IMR-90 (cell line): ENCODE data around the gene STMN3. TPM values are rescaled to one million over a fixed set of nuclear protein-coding genes. Genes with fewer than 3 reads are reported as not detected.

Source experiments
- ATAC-seq: fragments of 200-7000 bp; cut with Tn5 transposase; 2 replicates; pipeline ENCODE4 v1.9.1; 2020; ENCODE audit warnings: low read depth, mild to moderate bottlenecking, moderate library complexity
- BruUV-seq: library from RNA; stranded (reverse); fragments of 400-500 nt; replicated peaks from 2 replicates; lab custom pipeline; 2021; lab: Mats Ljungman, UMichigan
- CTCF ChIA-PET: fragments of 300-600 bp; formaldehyde crosslinking; extraction: SDS; loops from one replicate; lab custom pipeline; 2021; ENCODE audit warnings: antibody characterized with exemption; lab: Yijun Ruan, JAX
- POLR2A ChIA-PET: fragments of 300-600 bp; sonication (Branson Sonifier 250); formaldehyde crosslinking; loops from one replicate; lab custom pipeline; 2022; ENCODE audit warnings: antibody characterized with exemption; ENCODE audit not compliant: unreplicated experiment; lab: Charles Lee
- DNase-seq: peaks from one replicate; pipeline ENCODE4 v3.0.0; 2013
- H2AFZ ChIP-seq: replicated peaks from 2 replicates; pipeline ENCODE3; 2013; ENCODE audit warnings: low read length, mild to moderate bottlenecking; ENCODE audit not compliant: poor library complexity
- H2AK5ac ChIP-seq: 2 replicates; pipeline ENCODE4 v1.6.1; 2013; ENCODE audit warnings: low read depth, low read length, inconsistent platforms
- H2AK9ac ChIP-seq: replicated peaks from 2 replicates; pipeline ENCODE3; 2013; ENCODE audit warnings: mild to moderate bottlenecking, low read depth, low read length, moderate library complexity; ENCODE audit not compliant: poor library complexity
- H2BK120ac ChIP-seq: 2 replicates; pipeline ENCODE4 v1.6.1; 2013; ENCODE audit warnings: low read depth, low read length, inconsistent platforms
- H2BK15ac ChIP-seq: 3 replicates; pipeline ENCODE4 v1.6.1; 2013; ENCODE audit warnings: low read depth, low read length, inconsistent platforms
- H2BK20ac ChIP-seq: 2 replicates; pipeline ENCODE4 v1.6.1; 2013; ENCODE audit warnings: low read depth, mild to moderate bottlenecking, inconsistent platforms, low read length, moderate library complexity
- H2BK5ac ChIP-seq: 2 replicates; pipeline ENCODE4 v1.6.1; 2013; ENCODE audit warnings: mild to moderate bottlenecking, low read depth, low read length, inconsistent platforms; ENCODE audit not compliant: poor library complexity, severe bottlenecking
- H3K14ac ChIP-seq: replicated peaks from 2 replicates; pipeline ENCODE4 v1.6.1; 2013; ENCODE audit warnings: low read depth, low read length, inconsistent platforms
- H3K18ac ChIP-seq: 2 replicates; pipeline ENCODE4 v1.6.1; 2013; ENCODE audit warnings: low read depth, low read length, control low read depth
- H3K23ac ChIP-seq: 2 replicates; pipeline ENCODE4 v1.6.1; 2013; ENCODE audit warnings: low read depth, low read length, inconsistent platforms
- H3K27ac ChIP-seq: 2 replicates; pipeline ENCODE4 v1.5.1; 2013; ENCODE audit warnings: mild to moderate bottlenecking, control low read depth, low read length; ENCODE audit not compliant: insufficient read depth
- H3K27me3 ChIP-seq: 2 replicates; pipeline ENCODE4 v1.6.1; 2013; ENCODE audit warnings: low read length; ENCODE audit not compliant: control insufficient read depth, insufficient read depth
- H3K36me3 ChIP-seq: 2 replicates; pipeline ENCODE4 v1.6.1; 2013; ENCODE audit warnings: low read length, mixed read lengths; ENCODE audit not compliant: control insufficient read depth, insufficient read depth
- H3K4ac ChIP-seq: 2 replicates; pipeline ENCODE4 v1.6.1; 2013; ENCODE audit warnings: low read depth, low read length, inconsistent platforms
- H3K4me1 ChIP-seq: 2 replicates; pipeline ENCODE4 v1.6.1; 2013; ENCODE audit warnings: low read length, mixed read lengths; ENCODE audit not compliant: control insufficient read depth, insufficient read depth
- H3K4me2 ChIP-seq: 2 replicates; pipeline ENCODE4 v1.6.1; 2013; ENCODE audit warnings: low read depth, mild to moderate bottlenecking, control low read depth, low read length, moderate library complexity
- H3K4me3 ChIP-seq: 2 replicates; pipeline ENCODE4 v1.5.1; 2013; ENCODE audit warnings: low read depth, mild to moderate bottlenecking, control low read depth, low read length, moderate library complexity; ENCODE audit not compliant: insufficient read depth
- H3K56ac ChIP-seq: 2 replicates; pipeline ENCODE4 v1.6.1; 2013; ENCODE audit warnings: low read length, inconsistent platforms; ENCODE audit not compliant: insufficient read depth; ENCODE audit errors: extremely low read depth
- H3K79me1 ChIP-seq, 2 experiments: 2 replicates each; pipeline ENCODE4 v1.6.1; 2013; ENCODE audit warnings: low read length in 2 of 2, inconsistent platforms in 1 of 2, low read depth in 1 of 2
- H3K9ac ChIP-seq: 2 replicates; pipeline ENCODE4 v1.6.1; 2013; ENCODE audit warnings: low read depth, low read length, control low read depth
- H3K9me1 ChIP-seq: 2 replicates; pipeline ENCODE4 v1.6.1; 2013; ENCODE audit warnings: low read length, inconsistent platforms; ENCODE audit not compliant: insufficient read depth
- H3K9me3 ChIP-seq: 2 replicates; pipeline ENCODE4 v1.6.1; 2013; ENCODE audit warnings: low read length; ENCODE audit not compliant: control insufficient read depth, insufficient read depth
- H4K20me1 ChIP-seq: 2 replicates; pipeline ENCODE4 v1.6.1; 2013; ENCODE audit warnings: low read length, inconsistent platforms; ENCODE audit not compliant: insufficient read depth
- H4K5ac ChIP-seq: 2 replicates; pipeline ENCODE4 v1.6.1; 2013; ENCODE audit warnings: mild to moderate bottlenecking, low read depth, low read length, control low read depth
- H4K8ac ChIP-seq, 2 experiments: 2 replicates each; pipeline ENCODE4 v1.6.1; 2013; ENCODE audit warnings: low read depth in 2 of 2, low read length in 2 of 2, control low read depth in 1 of 2, inconsistent platforms in 1 of 2
- H4K91ac ChIP-seq: 2 replicates; pipeline ENCODE4 v1.6.1; 2013; ENCODE audit warnings: low read depth, low read length, inconsistent platforms; ENCODE audit not compliant: insufficient read depth
- ELK1 ChIP-seq: fragments of 150-350 bp; IDR thresholded peaks from 2 replicates; pipeline ENCODE4 v1.6.1; 2016; ENCODE audit warnings: low read depth, mild to moderate bottlenecking, low read length, moderate library complexity, borderline replicate concordance
- POLR2A ChIP-seq: IDR thresholded peaks from 2 replicates; pipeline ENCODE4 v1.6.1; 2012; ENCODE audit warnings: mild to moderate bottlenecking, low read depth, low read length
- RAD21 ChIP-seq: IDR thresholded peaks from 2 replicates; pipeline ENCODE4 v1.6.1; 2012; ENCODE audit warnings: low read length, improper control_type of control experiment
- RFX5 ChIP-seq: IDR thresholded peaks from 2 replicates; pipeline ENCODE4 v1.8.0; 2012; ENCODE audit warnings: low read depth, mild to moderate bottlenecking, low read length, moderate library complexity
- WGBS, 2 experiments: methylation state at CpG; one replicate each; pipeline versions ENCODE4 v1.1.5 to v1.1.7; 2013; ENCODE audit warnings: missing lambda C conversion rate in 2 of 2; ENCODE audit not compliant: insufficient read length in 1 of 2; ENCODE audit errors: extremely low coverage in 2 of 2; 5-methylcytosine and 5-hydroxymethylcytosine counted together
- dilution Hi-C: fragments of 300-500 bp; cut with HindIII; formaldehyde crosslinking; loops from one replicate; pipeline ENCODE4 v1.14.3; 2018; ENCODE audit warnings: low sequenced_read_pairs; ENCODE audit not compliant: unreplicated experiment
- in situ Hi-C: fragments of 300-500 bp; cut with MboI; formaldehyde crosslinking; loops from 3 replicates; pipeline ENCODE4 v1.14.3; 2019; ENCODE audit warnings: low sequenced_read_pairs, inconsistent platforms, mixed read lengths
- intact Hi-C: fragments of 100-400 bp; cut with micrococcal nuclease; formaldehyde crosslinking; loops from 2 replicates; pipeline ENCODE4 v1.10.0; 2022
- polyA plus RNA-seq, 3 experiments: library from polyadenylated mRNA; depleted of rRNA; stranded (reverse); fragments of >200 nt; gene quantifications; 2 replicates each; pipeline ENCODE4 v1.2.3, GENCODE V29; 2012; ENCODE audit warnings: low replicate concordance in 1 of 3
- total RNA-seq: library from RNA; depleted of rRNA; stranded (reverse); fragments of >200 nt; gene quantifications from 2 replicates; pipeline ENCODE4 v1.2.3, GENCODE V29; 2012

Gene STMN3
- total and polyA plus RNA-seq, 2 of the 4 experiments (the other 2 are of a cell fraction): 20.3 to 62.3 TPM

GRCh38 chr20:63675681-63676368, 22.6 kb upstream of the STMN3 start:
- no peak overlapping the region for H3K9ac ChIP-seq
- H3K4me1 ChIP-seq: no peaks in the 10 kb centered on the region
- H3K23ac ChIP-seq: no peak overlapping the region
- H4K20me1 ChIP-seq: no peaks in the 10 kb centered on the region
- no peak overlapping the region for H3K4me2 ChIP-seq
- H2BK5ac ChIP-seq: no peak overlapping the region
- H3K4me3 ChIP-seq: no peak overlapping the region
- H3K79me1 ChIP-seq: peaks cover 0 to 2% of the 10 kb centered on the region in 2 experiments; a peak in 1 of 4 replicates
- no peaks in the 10 kb centered on the region for H3K9me3 ChIP-seq
- ChIA-PET POLR2A (no interaction called here), CTCF (no interaction called here)
- H3K36me3 ChIP-seq: peaks cover 50% of the 10 kb centered on the region
- H2AK5ac ChIP-seq: no peak overlapping the region
- DNase-seq: no peak
- TF ChIP-seq RFX5 (no peak), POLR2A (no peak), RAD21 (no peak), ELK1 (no peak)
- intact Hi-C loops (no loop called here), in situ Hi-C loops (no loop called here), dilution Hi-C loops (no loop called here)
- ATAC-seq: no peak
- H4K5ac ChIP-seq: no peak overlapping the region
- no peak overlapping the region for H4K91ac ChIP-seq
- H3K56ac ChIP-seq: no peak overlapping the region
- no peak overlapping the region for H2BK15ac ChIP-seq
- BruUV-seq: no TSS peak
- H3K27ac ChIP-seq: no peak overlapping the region
- H4K8ac ChIP-seq: no peak overlapping the region
- H2AFZ ChIP-seq: no peak overlapping the region
- no peak overlapping the region for H3K14ac ChIP-seq
- no peak overlapping the region for H2BK120ac ChIP-seq
- no peak overlapping the region for H2AK9ac ChIP-seq
- no peak overlapping the region for H2BK20ac ChIP-seq
- no peak overlapping the region for H3K18ac ChIP-seq
- no peaks in the 10 kb centered on the region; the same call in 1 of the 2 replicates for H3K9me1 ChIP-seq
- no peak overlapping the region for H3K4ac ChIP-seq
- 92% methylated on average over 4 of the region's 20 CpGs; no CpG with 5 or more reads in 1 of the 2 experiments for WGBS, 2 experiments
- H3K27me3 ChIP-seq: no peaks in the 10 kb centered on the region
